ENCODE measurements around the gene NIPA2. TPM values are rescaled to one million over a fixed set of nuclear protein-coding genes. Genes with fewer than 3 reads are reported as not detected.

The NIPA2 gene
- total RNA-seq, 4 donors from 2014 or later: 29.9 to 41.3 (median 34.5) TPM

DNA sequence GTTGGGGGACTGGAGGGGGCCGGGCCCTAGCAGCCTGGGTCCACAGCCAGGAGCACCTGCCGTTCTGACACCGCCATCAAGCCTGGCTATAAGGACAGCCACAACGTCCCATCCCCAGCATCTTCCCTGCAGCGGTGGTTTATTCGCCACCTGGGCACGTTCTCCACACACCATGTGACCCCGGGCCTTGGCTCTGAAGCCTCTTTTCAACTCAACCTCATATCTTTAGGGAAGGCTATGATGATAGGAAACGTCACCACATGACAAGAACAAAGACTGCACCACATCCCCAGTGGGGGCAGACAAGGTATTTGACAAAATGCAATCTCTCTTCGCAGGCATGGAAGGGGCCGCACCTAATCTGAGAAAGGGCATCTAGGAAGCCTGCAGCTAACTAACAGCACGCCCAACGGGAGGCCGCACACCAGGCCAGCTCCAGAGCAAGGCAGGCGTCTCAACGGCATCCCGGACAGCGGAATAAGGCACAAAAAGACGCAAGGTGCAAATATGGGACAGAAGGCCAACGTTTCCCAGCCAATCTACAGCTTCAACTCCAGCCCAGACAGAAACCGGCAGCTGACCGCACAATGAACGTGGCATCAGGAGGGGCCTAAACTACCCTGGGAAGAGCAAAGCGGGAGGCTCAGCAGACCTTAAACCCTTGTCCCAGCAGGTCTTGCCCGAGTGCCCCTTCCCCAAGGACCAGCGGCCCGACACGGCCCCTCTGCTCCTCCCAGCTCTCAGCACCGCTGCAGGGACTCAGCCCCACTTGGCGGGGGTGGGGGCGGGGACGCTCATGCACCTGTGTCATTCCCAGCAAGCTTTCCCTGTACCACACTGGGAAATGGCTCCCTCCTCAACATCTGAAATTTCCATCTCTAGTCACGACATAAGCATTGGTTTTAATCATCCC lies 41.9 kb downstream of the NIPA2 start:
- Histone ChIP-seq H3K27ac (replicated peaks in 1 of 4) (no peak overlapping the region), H3K36me3 (peaks cover 52 to 91% (median 76%) of the 10 kb centered on the region in 4 donors), H3K4me3 (no peak overlapping the region), H3K9me3 (no peaks in the 10 kb centered on the region), H3K27me3 (no peaks in the 10 kb centered on the region), H3K4me1 (no peaks in the 10 kb centered on the region)
- WGBS: 91% methylated on average over 32 of the region's 33 CpGs
- TF ChIP-seq, protein P1, sequence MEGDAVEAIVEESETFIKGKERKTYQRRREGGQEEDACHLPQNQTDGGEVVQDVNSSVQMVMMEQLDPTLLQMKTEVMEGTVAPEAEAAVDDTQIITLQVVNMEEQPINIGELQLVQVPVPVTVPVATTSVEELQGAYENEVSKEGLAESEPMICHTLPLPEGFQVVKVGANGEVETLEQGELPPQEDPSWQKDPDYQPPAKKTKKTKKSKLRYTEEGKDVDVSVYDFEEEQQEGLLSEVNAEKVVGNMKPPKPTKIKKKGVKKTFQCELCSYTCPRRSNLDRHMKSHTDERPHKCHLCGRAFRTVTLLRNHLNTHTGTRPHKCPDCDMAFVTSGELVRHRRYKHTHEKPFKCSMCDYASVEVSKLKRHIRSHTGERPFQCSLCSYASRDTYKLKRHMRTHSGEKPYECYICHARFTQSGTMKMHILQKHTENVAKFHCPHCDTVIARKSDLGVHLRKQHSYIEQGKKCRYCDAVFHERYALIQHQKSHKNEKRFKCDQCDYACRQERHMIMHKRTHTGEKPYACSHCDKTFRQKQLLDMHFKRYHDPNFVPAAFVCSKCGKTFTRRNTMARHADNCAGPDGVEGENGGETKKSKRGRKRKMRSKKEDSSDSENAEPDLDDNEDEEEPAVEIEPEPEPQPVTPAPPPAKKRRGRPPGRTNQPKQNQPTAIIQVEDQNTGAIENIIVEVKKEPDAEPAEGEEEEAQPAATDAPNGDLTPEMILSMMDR (IDR thresholded peaks at IDR 0.05): no peak
- TF ChIP-seq POLR2A (IDR thresholded peaks at IDR 0.05; ENCODE audit: low read depth) (no peak), POLR2AphosphoS5 (IDR thresholded peaks at IDR 0.05) (no peak), EP300 (IDR thresholded peaks at IDR 0.05) (no peak)
- intact Hi-C loops (cut with DNase I): no loop called here
- no peak for DNase-seq (ENCODE audit: extremely low spot score)

- intact Hi-C loops (cut with DNase I): no loop called here
- 89% methylated on average over 12 of the region's 19 CpGs for WGBS
Measured at GRCh38 chr15:22880981-22881738, 42.7 kb downstream of the NIPA2 start.

DNA sequence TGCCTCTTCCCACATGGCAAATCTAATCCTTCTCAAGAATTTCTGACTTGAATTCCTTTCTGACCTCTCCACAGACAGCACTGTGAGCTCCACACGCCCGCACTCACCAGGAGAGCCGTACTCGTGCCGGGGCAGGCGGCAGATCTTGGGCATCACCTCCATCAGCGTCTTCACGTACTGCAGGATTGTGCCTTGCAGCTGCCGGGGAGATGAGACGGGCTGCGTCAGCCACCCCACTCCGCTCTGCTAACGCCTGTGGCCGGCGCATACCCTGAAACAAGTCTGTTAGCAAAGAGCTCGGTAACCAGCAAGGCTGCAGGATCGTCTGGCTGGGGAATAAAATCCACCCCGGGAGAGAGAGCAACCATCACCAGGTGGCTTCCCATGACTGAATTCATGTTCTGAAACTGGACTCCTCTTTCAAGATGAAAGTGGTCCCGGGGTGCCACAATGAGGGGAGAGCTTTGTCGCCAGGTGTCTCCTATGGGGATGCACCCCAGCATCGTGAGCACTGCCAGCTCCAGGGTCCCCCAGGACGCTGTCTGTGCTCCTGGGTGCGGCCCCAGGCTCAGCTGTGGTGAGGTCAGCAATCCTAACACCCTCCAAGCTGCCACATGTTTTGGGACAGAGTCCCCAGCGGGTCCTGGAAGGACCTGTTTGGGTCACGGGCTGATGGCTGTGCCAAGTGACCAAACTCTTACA lies 43.4 kb downstream of the NIPA2 start:
- no peak overlapping the region for H3K4me3 ChIP-seq
- H3K9me3 ChIP-seq: no peaks in the 10 kb centered on the region
- intact Hi-C loops (cut with DNase I): no loop called here
- 93% methylated on average over 14 of the region's 25 CpGs for WGBS
- H3K27ac ChIP-seq (replicated peaks in 1 of 4): no peak overlapping the region
- H3K4me1 ChIP-seq: no peaks in the 10 kb centered on the region
- TF ChIP-seq EP300 (IDR thresholded peaks at IDR 0.05) (no peak), POLR2A (IDR thresholded peaks at IDR 0.05; ENCODE audit: low read depth) (no peak), POLR2AphosphoS5 (IDR thresholded peaks at IDR 0.05) (no peak)
- TF ChIP-seq, protein P1 (IDR thresholded peaks at IDR 0.05): no peak
- H3K36me3 ChIP-seq: peaks cover 46 to 84% (median 64%) of the 10 kb centered on the region in 4 donors
- no peak for DNase-seq (ENCODE audit: extremely low spot score)
- H3K27me3 ChIP-seq: no peaks in the 10 kb centered on the region

More at GRCh38 chr15:22880981-22881738, 42.7 kb downstream of the NIPA2 start:
- Histone ChIP-seq H3K9me3 (no peaks in the 10 kb centered on the region), H3K36me3 (peaks cover 46 to 91% (median 71%) of the 10 kb centered on the region in 4 donors), H3K27ac (replicated peaks in 1 of 4) (no peak overlapping the region), H3K4me3 (no peak overlapping the region), H3K4me1 (no peaks in the 10 kb centered on the region), H3K27me3 (no peaks in the 10 kb centered on the region)
- no peak for TF ChIP-seq POLR2A (IDR thresholded peaks at IDR 0.05; ENCODE audit: low read depth)
- no peak for TF ChIP-seq EP300 (IDR thresholded peaks at IDR 0.05)
- TF ChIP-seq, protein P1 (IDR thresholded peaks at IDR 0.05): no peak
- TF ChIP-seq POLR2AphosphoS5 (IDR thresholded peaks at IDR 0.05): no peak
- DNase-seq (ENCODE audit: extremely low spot score): no peak

GRCh38 chr15:22883196-22883595 lies 44.7 kb downstream of the NIPA2 start:
- no peaks in the 10 kb centered on the region for H3K4me1 ChIP-seq
- TF ChIP-seq POLR2A (IDR thresholded peaks at IDR 0.05; ENCODE audit: low read depth) (no peak), POLR2AphosphoS5 (IDR thresholded peaks at IDR 0.05) (no peak), EP300 (IDR thresholded peaks at IDR 0.05) (no peak)
- TF ChIP-seq, protein P1 (IDR thresholded peaks at IDR 0.05): no peak
- H3K27ac ChIP-seq (replicated peaks in 1 of 4): no peak overlapping the region
- no peaks in the 10 kb centered on the region for H3K9me3 ChIP-seq
- DNase-seq (ENCODE audit: extremely low spot score): no peak
- intact Hi-C loops (cut with DNase I): no loop called here
- H3K36me3 ChIP-seq: peaks cover 35 to 82% (median 58%) of the 10 kb centered on the region in 4 donors
- 90% methylated on average over 13 of the region's 13 CpGs for WGBS
- no peak overlapping the region for H3K4me3 ChIP-seq
- no peaks in the 10 kb centered on the region for H3K27me3 ChIP-seq
